Measurements from ENCODE around the gene STIM2.

STIM2 gene

DNA sequence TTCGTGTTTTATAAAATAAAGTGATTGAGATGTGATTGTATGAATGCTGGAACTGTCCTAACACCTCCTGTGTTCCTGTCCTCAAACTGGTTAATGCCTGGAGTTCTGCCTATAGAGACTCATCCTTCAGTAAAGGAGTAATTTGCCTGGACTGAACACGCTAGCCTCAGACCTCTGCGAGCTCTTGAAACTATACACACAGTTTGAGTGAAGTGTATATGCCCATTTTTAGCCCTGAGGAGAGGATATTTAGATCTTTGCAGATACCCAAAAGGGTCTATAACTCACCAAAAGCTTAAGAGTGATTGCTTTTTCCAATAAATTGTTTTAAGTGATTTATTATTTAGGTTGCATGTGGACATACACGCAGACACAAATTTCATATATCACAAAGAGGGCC is 29.9 kb upstream of the STIM2 start:
- H3K4me2 ChIP-seq (ENCODE audit: low read length): no peak overlapping the region
- no peaks in the 10 kb centered on the region for H3K9me3 ChIP-seq (ENCODE audit: insufficient read depth, low read depth, low read length)
- no peak for DNase-seq
- H3K27ac ChIP-seq (ENCODE audit: low read depth, low read length): no peak overlapping the region
- no peaks in the 10 kb centered on the region for H3K4me1 ChIP-seq (ENCODE audit: control insufficient read depth in 1 of 2, insufficient read depth in 2 of 2, low read length in 2 of 2)
- H3K9ac ChIP-seq (ENCODE audit: low read length): no peak overlapping the region
- no peak overlapping the region for H4K8ac ChIP-seq (ENCODE audit: low read depth, low read length)
- H3K27me3 ChIP-seq (ENCODE audit: insufficient read depth, low read length): no peaks in the 10 kb centered on the region
- no peak overlapping the region for H2BK120ac ChIP-seq (ENCODE audit: insufficient read depth, low read length, poor library complexity)
- WGBS (ENCODE audit: extremely low coverage, insufficient coverage, insufficient read length): no CpG with 5 or more reads among the region's 4 CpGs
- H3K18ac ChIP-seq (ENCODE audit: low read length): no peak overlapping the region
- H3K23ac ChIP-seq (ENCODE audit: low read length): no peak overlapping the region
- no peaks in the 10 kb centered on the region for H3K79me2 ChIP-seq (ENCODE audit: control insufficient read depth, insufficient read depth, low read length, poor library complexity)
- H4K91ac ChIP-seq (ENCODE audit: low read depth, low read length): no peak overlapping the region
- no peak overlapping the region for H2AFZ ChIP-seq (ENCODE audit: insufficient read depth, low read length, poor library complexity)
- H4K12ac ChIP-seq (ENCODE audit: low read depth, low read length): no peak overlapping the region
- no peak overlapping the region for H2BK5ac ChIP-seq (ENCODE audit: low read depth, low read length, poor library complexity)
- no peaks in the 10 kb centered on the region for H3K79me1 ChIP-seq (ENCODE audit: low read length)
- H3K36me3 ChIP-seq (ENCODE audit: control insufficient read depth in 1 of 2, insufficient read depth in 2 of 2, low read length in 2 of 2): no peaks in the 10 kb centered on the region
- no peak overlapping the region for H2AK5ac ChIP-seq (ENCODE audit: low read length)
- no peak overlapping the region for H3K4ac ChIP-seq (ENCODE audit: low read depth, low read length)
- H3K14ac ChIP-seq (ENCODE audit: low read length): no peak overlapping the region
- no peak overlapping the region for H2BK12ac ChIP-seq (ENCODE audit: low read length)
- no peak overlapping the region for H3K4me3 ChIP-seq (ENCODE audit: low read depth, low read length)

DNA sequence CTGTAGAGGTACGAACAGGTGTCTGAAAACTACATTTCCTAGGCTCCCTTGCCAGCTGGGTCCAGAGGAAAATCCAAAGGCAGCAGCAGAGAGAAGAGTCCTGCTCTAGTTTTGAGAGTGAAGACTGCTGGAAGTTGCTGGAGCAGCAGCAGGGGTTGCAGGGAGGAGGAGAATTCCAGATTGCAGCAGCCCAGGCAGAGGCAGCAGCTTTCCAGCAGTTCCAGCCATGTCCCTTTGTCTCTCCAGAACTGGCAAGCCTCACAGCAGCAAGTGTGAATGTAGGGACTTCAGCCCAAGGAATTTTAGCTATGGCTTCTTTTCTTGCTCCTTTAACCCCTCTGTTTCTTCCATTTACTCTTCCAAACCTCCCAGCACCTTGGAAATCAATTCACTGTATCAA is 24.1 kb upstream of the STIM2 start:
- H3K79me2 ChIP-seq (ENCODE audit: control insufficient read depth, insufficient read depth, low read length, poor library complexity): no peaks in the 10 kb centered on the region
- no peak overlapping the region for H2AK5ac ChIP-seq (ENCODE audit: low read length)
- no peak overlapping the region for H4K12ac ChIP-seq (ENCODE audit: low read depth, low read length)
- no CpG with 5 or more reads among the region's 1 CpG for WGBS (ENCODE audit: extremely low coverage, insufficient coverage, insufficient read length)
- no peaks in the 10 kb centered on the region for H3K9me3 ChIP-seq (ENCODE audit: insufficient read depth, low read depth, low read length)
- no peak overlapping the region for H3K27ac ChIP-seq (ENCODE audit: low read depth, low read length)
- no peak overlapping the region for H4K8ac ChIP-seq (ENCODE audit: low read depth, low read length)
- no peak overlapping the region for H2BK12ac ChIP-seq (ENCODE audit: low read length)
- no peak for DNase-seq
- H3K4ac ChIP-seq (ENCODE audit: low read depth, low read length): no peak overlapping the region
- H3K14ac ChIP-seq (ENCODE audit: low read length): no peak overlapping the region
- H3K9ac ChIP-seq (ENCODE audit: low read length): no peak overlapping the region
- no peak overlapping the region for H3K4me3 ChIP-seq (ENCODE audit: low read depth, low read length)
- no peak overlapping the region for H4K91ac ChIP-seq (ENCODE audit: low read depth, low read length)
- no peak overlapping the region for H3K23ac ChIP-seq (ENCODE audit: low read length)
- no peak overlapping the region for H3K4me2 ChIP-seq (ENCODE audit: low read length)
- no peaks in the 10 kb centered on the region for H3K27me3 ChIP-seq (ENCODE audit: insufficient read depth, low read length)
- no peak overlapping the region for H2BK5ac ChIP-seq (ENCODE audit: low read depth, low read length, poor library complexity)
- H3K18ac ChIP-seq (ENCODE audit: low read length): no peak overlapping the region
- H3K79me1 ChIP-seq (ENCODE audit: low read length): no peaks in the 10 kb centered on the region
- no peak overlapping the region for H2BK120ac ChIP-seq (ENCODE audit: insufficient read depth, low read length, poor library complexity)
- H3K36me3 ChIP-seq (ENCODE audit: control insufficient read depth in 1 of 2, insufficient read depth in 2 of 2, low read length in 2 of 2): no peaks in the 10 kb centered on the region
- no peak overlapping the region for H2AFZ ChIP-seq (ENCODE audit: insufficient read depth, low read length, poor library complexity)
- H3K4me1 ChIP-seq (ENCODE audit: control insufficient read depth in 1 of 2, insufficient read depth in 2 of 2, low read length in 2 of 2): no peaks in the 10 kb centered on the region

DNA sequence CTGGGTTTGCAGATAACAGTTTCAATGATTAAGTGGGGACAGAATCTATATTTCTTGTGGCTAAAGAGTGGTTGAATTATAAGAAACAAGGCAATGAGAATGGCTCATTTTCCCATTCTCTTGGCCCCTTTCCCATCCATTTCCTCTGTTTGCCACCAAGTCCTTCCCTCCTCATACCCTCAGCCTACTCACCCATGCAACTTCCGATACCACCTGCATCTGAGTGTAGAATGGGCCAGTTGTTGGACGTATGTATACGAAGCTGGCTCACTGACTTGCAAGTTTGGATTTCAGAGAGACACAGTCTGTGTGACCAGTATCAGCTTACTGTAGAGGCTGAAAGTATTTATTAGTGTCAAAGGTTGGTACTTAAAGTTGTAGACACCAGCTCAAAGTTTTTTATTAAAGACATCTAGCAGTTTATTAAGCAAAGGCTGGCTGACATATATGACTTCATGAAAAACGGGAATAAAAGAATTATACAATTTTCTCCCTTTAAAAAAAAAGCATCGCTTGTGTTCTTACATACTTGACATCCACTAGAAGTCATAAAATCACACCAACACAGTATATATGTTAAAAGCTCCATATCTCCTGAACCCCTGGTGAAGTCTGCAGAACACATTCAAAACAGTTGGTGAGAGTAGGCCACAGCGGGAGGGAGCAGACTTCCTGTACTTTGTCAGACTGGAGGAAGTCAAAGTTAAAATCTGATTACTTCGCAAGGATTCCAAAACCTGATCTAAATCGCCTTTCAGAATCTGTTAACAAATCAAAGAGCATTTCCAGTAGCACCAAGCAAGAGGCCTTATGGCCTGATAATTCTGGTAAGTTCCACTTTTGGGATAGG is 22.4 kb upstream of the STIM2 start:
- Histone ChIP-seq H3K4me1 (ENCODE audit: control insufficient read depth in 1 of 2, insufficient read depth in 2 of 2, low read length in 2 of 2) (no peaks in the 10 kb centered on the region), H3K79me2 (ENCODE audit: control insufficient read depth, insufficient read depth, low read length, poor library complexity) (no peaks in the 10 kb centered on the region), H3K27me3 (ENCODE audit: insufficient read depth, low read length) (no peaks in the 10 kb centered on the region), H3K23ac (ENCODE audit: low read length) (no peak overlapping the region), H3K9me3 (ENCODE audit: insufficient read depth, low read depth, low read length) (no peaks in the 10 kb centered on the region), H3K79me1 (ENCODE audit: low read length) (no peaks in the 10 kb centered on the region), H3K14ac (ENCODE audit: low read length) (no peak overlapping the region), H3K4me3 (ENCODE audit: low read depth, low read length) (no peak overlapping the region), H4K8ac (ENCODE audit: low read depth, low read length) (no peak overlapping the region), H3K27ac (ENCODE audit: low read depth, low read length) (no peak overlapping the region), H3K4ac (ENCODE audit: low read depth, low read length) (no peak overlapping the region), H2BK5ac (ENCODE audit: low read depth, low read length, poor library complexity) (no peak overlapping the region), H3K18ac (ENCODE audit: low read length) (no peak overlapping the region), H2BK120ac (ENCODE audit: insufficient read depth, low read length, poor library complexity) (no peak overlapping the region), H4K12ac (ENCODE audit: low read depth, low read length) (no peak overlapping the region), H2BK12ac (ENCODE audit: low read length) (no peak overlapping the region), H3K36me3 (ENCODE audit: control insufficient read depth in 1 of 2, insufficient read depth in 2 of 2, low read length in 2 of 2) (no peaks in the 10 kb centered on the region), H2AFZ (ENCODE audit: insufficient read depth, low read length, poor library complexity) (no peak overlapping the region), H4K91ac (ENCODE audit: low read depth, low read length) (no peak overlapping the region), H3K9ac (ENCODE audit: low read length) (no peak overlapping the region), H2AK5ac (ENCODE audit: low read length) (no peak overlapping the region), H3K4me2 (ENCODE audit: low read length) (no peak overlapping the region)
- DNase-seq: no peak
- WGBS (ENCODE audit: extremely low coverage, insufficient coverage, insufficient read length): no CpG with 5 or more reads among the region's 8 CpGs

DNA sequence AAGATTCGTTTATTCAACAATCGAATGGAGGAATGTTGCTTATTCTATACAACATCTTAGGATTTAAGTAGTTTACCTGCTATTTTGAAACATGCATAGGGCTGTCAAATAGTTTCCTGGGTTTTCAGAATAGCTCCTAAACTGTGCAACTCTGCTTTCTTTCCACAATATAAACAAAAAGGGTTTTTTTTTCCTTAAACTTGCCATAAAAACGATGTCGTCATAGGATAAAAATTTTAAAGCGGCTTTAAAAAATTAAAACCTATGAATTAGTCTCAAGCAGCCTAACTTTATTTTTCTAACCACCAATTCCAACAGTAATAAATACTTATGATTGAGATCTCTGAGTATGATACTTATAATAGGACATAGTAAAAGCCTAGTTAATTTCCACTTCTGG is 21.6 kb upstream of the STIM2 start:
- Histone ChIP-seq H3K18ac (ENCODE audit: low read length) (no peak overlapping the region), H3K4ac (ENCODE audit: low read depth, low read length) (no peak overlapping the region), H3K36me3 (ENCODE audit: control insufficient read depth in 1 of 2, insufficient read depth in 2 of 2, low read length in 2 of 2) (no peaks in the 10 kb centered on the region), H4K91ac (ENCODE audit: low read depth, low read length) (no peak overlapping the region), H3K27ac (ENCODE audit: low read depth, low read length) (no peak overlapping the region), H3K27me3 (ENCODE audit: insufficient read depth, low read length) (no peaks in the 10 kb centered on the region), H4K12ac (ENCODE audit: low read depth, low read length) (no peak overlapping the region), H3K14ac (ENCODE audit: low read length) (no peak overlapping the region), H3K23ac (ENCODE audit: low read length) (no peak overlapping the region), H4K8ac (ENCODE audit: low read depth, low read length) (no peak overlapping the region), H3K4me1 (ENCODE audit: control insufficient read depth in 1 of 2, insufficient read depth in 2 of 2, low read length in 2 of 2) (no peaks in the 10 kb centered on the region), H3K79me1 (ENCODE audit: low read length) (no peaks in the 10 kb centered on the region), H2BK120ac (ENCODE audit: insufficient read depth, low read length, poor library complexity) (no peak overlapping the region), H3K9ac (ENCODE audit: low read length) (no peak overlapping the region), H3K79me2 (ENCODE audit: control insufficient read depth, insufficient read depth, low read length, poor library complexity) (no peaks in the 10 kb centered on the region), H2AK5ac (ENCODE audit: low read length) (no peak overlapping the region), H3K9me3 (ENCODE audit: insufficient read depth, low read depth, low read length) (no peaks in the 10 kb centered on the region), H2AFZ (ENCODE audit: insufficient read depth, low read length, poor library complexity) (no peak overlapping the region), H3K4me2 (ENCODE audit: low read length) (no peak overlapping the region), H2BK12ac (ENCODE audit: low read length) (no peak overlapping the region), H2BK5ac (ENCODE audit: low read depth, low read length, poor library complexity) (no peak overlapping the region), H3K4me3 (ENCODE audit: low read depth, low read length) (no peak overlapping the region)
- WGBS (ENCODE audit: extremely low coverage, insufficient coverage, insufficient read length): no CpG with 5 or more reads among the region's 5 CpGs
- DNase-seq: no peak
